Dermis microvascular lymphatic vessel endothelial cell (primary cell): ENCODE results near the gene SLC9A8. TPM values are rescaled to one million over a fixed set of nuclear protein-coding genes. Genes with fewer than 3 reads are reported as not detected.

Experiments
- DNase-seq, 2 donors: peaks; one replicate each; pipeline versions ENCODE4 v3.0.0 to v3.0.0-alpha.2; 2010; ENCODE audit warnings: low read depth in 2 of 2
- total RNA-seq: library from RNA; depleted of rRNA; stranded (reverse); fragments of >200 nt; gene quantifications from 2 replicates; pipeline ENCODE4 v1.2.1, GENCODE V29; 2014

The SLC9A8 gene
- total RNA-seq, 1 donor from 2014 or later: 5.0 TPM

GRCh38 chr20:49874696-49875095, 62.1 kb downstream of the SLC9A8 start:
- no peak for DNase-seq

- no peak for DNase-seq
These were observed 64.8 kb downstream of the SLC9A8 start for GRCh38 chr20:49877386-49877921.

- DNase-seq: no peak
These were observed 66.3 kb downstream of the SLC9A8 start for GRCh38 chr20:49878977-49879376.

GRCh38 chr20:49880177-49880576, 67.5 kb downstream of the SLC9A8 start:
- DNase-seq: no peak

- no peak for DNase-seq
These were observed 68.3 kb downstream of the SLC9A8 start for GRCh38 chr20:49880724-49881445.

DNA sequence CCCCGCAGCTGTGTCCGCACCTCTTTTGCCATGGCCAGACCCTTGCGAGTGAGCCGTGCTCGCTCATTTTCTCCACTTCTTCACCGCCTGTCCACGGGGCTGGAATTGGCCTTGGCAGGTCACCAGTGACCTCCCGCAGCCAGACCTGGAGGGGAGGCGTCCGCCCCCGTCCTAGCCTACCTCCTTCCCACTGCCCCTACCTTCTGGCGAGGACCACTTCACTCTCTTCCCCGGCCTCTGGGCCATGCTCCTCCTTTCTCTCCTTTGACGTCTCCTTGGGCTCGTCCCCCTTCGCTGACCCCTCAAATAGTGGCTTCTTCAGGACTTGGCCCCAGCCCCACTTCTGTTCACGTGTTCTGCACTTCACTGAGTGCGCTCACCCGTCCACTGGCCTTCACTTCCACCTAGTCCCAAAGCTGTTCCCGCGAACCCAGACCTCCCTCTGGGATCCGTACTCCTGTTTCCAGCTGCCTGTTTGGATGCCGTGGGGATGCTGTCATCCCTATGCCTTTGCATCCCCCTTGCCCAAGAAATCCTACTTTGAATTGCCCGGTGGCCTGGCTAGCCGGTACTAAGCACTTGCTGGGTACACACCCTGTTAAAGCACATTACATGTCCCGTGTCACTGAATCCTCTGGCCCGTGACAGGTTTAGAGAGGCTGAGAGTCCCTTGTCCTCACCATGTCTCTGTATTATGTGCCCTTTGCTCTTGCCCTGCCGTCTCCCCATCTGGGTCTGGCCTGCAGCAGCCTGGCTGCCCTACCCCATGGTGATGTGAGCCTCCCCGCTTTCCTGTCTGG, 69.7 kb downstream of the SLC9A8 start:
- DNase-seq: no peak

- DNase-seq: no peak
These were observed 70.7 kb downstream of the SLC9A8 start for GRCh38 chr20:49883246-49883802.

DNA sequence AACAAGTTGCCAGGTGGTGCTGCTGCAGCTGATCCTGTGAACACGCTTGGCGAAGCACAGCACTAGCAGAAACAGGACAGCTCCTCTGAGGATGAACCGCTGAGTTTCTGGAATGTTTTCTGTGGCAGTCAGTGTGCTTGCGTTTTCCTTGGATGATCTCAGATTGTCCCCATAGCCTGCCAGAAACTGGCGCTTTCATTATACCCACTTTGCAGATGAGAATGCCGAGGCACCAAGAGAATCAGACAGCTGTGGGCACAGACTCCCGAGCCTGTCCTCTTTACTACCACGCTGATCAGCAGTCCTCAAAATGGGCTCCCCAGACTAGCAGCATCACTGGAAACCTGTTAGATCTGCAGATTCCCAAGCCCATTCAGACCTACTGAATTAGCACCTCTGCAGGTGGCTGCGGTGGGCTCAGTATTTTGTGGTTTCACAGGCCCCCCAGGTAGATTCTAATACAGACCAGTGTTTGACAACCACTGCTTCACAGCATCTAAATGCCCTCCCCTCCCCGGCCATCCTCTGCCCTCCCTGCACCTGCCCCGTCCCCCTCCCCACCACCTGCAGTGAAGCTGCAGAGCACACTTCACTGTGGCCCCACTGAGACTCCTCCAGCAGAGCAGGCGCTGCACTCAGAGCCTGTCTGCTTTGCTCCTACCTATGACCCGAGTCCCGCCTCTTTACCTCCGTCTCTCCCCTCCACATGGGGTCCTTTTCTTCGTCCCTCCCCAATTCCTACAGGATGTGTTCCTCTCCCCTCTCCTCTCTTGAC, 73.1 kb downstream of the SLC9A8 start:
- DNase-seq: no peak

- no peak for DNase-seq
These were observed 74.1 kb downstream of the SLC9A8 start for GRCh38 chr20:49886571-49887213.

GRCh38 chr20:49887251-49888211, 74.9 kb downstream of the SLC9A8 start:
- DNase-seq: no peak

- peak; percentile 23 to 63 for DNase-seq
These were observed 75.8 kb downstream of the SLC9A8 start for GRCh38 chr20:49888212-49889000.

DNA sequence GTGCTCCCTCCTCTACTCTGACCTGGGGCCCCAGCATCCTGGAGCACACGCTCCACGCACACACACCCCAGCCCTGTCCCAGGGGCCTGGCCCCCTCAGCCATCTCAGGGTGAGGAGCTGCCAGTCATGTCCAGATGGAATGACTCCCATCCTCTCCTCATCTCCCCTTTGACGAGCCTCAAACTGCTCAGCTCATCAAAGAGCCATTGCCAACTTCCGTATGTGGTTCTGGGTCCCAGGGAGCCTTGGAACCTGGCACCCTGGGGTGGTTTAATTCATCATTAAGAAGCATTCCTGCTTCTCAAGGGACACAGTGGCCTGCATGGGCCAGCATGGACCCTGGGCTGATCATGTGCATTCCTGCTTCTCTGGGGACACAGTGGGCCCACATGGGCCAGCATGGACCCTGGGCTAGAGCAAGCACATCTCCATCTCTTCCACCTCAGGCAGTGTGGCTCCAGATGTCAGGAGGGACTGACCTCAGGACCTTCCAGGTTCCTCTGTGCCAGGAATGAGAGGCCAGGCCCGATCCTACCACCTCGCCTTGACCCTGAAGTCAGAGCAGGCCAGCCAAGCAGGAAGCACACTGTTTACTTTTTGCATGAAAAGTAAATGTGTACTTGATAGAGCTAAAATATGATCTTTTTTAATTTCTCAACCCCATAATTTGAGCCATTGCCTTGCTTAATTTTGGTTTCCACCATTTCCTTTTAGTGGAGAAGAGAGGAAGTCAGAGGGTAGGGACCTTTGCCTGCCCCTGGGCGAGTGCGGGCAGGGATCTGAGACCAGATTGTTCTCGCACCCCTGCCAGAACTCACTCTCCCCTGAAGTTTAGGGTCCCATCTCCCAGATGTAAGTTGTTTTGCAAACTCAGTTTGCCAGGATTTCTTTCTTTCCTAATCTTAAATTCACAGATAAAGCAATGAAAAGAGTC, 76.6 kb downstream of the SLC9A8 start:
- no peak for DNase-seq

GRCh38 chr20:49889935-49890333, 77.3 kb downstream of the SLC9A8 start:
- no peak for DNase-seq

GRCh38 chr20:49890471-49891361, 78.1 kb downstream of the SLC9A8 start:
- DNase-seq: peak in 1 of 2 donors; percentile 37

DNA sequence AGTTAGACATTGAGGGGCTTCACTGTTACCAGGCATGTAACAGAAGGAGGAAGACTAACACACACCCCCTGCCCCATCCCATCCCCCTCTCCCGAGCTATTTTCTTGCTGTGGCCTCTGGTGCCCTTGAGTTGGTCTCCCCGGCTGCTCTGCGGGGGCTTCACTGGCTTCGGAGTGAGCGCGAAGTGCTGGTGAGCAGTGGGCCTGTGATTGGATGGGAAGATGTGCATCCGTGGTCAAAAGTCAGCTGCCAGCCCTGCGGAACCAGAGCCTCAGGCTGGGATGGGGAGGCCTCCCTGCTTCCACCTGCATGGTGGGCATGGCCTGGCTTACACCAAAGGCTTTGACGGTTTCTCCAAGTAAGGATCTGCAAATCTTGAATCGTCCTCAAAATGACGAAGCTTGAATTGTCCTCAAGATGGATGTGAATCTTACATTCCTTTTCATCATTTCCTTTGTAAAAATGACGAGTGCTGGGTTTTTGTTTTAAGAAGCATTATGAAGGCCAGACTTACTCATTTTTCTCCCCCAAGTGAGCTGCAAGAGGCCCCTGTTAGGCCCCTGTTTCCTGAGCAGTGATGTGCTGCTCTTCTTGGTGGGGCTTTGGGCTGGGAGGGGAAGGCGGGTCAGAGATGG, 79.0 kb downstream of the SLC9A8 start:
- no peak for DNase-seq

DNA sequence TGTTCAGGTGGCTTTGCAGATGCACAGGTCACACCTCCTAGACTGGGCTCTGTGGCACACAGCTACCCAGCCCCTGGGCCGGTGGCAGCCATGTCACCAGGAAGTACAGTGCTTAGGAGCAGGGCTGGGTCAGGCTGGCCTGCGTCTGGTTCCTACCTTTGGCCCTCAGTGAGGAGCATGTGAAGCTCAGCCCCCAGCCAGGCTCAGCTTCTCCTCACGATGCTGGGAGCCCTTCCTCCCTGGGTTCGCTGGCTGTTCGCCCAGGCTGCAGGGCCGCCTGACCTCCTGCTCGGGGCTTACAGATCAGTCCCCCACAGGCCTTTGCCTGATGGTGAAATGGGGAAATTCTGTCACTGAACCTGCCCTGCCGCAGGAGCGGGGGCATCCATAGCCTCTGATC, 79.6 kb downstream of the SLC9A8 start:
- no peak for DNase-seq
